ENCODE data around the gene UBAC2.
"Not testable (repeated sequence)": the region's sequence is repeated elsewhere in the genome, so short reads cannot be mapped to it uniquely, and the experiment has no call there.

The UBAC2 gene

GRCh38 chr13:99249606-99250005 lies 49.0 kb downstream of the UBAC2 start:
- not testable (repeated sequence) for DNase-seq

DNA sequence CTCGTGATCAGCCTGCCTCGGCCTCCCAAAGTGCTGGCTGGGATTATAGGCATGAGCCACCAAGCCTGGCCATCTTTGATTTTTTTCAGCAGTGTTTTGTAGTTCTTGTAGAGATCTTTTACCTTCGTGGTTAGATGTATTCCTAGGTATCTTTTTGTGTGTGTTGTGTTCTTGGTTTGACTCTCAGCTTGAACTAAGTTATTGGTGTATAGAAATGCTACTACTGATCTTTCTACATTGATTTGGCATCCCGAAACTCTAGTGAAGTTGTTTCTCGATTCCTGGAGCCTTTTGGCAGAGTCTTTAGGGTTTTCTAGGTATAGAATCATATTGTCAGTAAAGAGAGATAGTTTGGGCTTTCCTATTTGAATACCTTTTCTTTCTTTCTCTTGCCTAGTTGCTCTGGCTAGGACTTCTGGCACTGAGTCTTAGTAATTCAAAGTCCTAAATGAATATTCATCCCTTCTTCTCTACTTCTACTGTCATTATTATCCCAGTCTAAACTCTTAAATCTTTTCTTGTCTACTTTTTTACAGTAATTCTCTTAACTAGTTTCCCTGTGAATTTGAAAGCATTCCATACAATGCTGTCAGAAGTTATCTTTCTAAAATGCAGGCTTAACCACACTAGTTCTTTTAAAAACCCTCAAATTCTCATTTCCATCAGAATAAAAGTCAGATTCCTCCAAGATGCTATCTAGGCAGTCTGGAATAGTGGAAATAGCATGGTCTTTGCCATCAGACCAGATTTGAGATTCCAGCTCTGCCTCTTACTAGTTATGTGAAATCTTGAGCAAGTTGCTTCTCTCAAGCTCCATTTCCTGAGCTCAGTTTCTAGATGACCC lies 50.5 kb downstream of the UBAC2 start:
- DNase-seq = no peak

GRCh38 chr13:99251921-99252320 lies 51.3 kb downstream of the UBAC2 start:
- DNase-seq = no peak

- no peak for DNase-seq
These were observed 54.2 kb downstream of the UBAC2 start for GRCh38 chr13:99254830-99255229.

- no peak for DNase-seq
These were observed 54.6 kb downstream of the UBAC2 start for GRCh38 chr13:99255271-99255670.

DNA sequence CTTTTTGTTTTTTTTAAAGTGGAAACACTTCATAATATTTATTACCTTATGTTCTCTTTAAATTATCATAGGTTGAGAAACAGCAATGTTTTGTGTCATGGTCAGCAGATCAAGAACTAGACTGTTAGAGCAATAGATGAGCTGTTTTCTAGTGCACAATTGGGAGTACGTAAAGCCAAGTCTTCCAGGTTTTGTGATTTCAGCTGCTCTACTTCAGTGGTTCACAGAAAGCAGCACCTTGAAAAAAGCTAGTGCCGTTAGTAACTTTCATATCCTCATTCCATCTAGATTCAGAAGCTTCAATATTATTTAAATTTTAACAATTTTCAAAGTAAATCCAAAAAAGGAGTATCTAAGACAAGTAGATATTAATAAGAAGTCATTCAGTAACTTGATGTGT lies 55.6 kb downstream of the UBAC2 start:
- no peak for DNase-seq

- DNase-seq = no peak
These were observed 56.1 kb downstream of the UBAC2 start for GRCh38 chr13:99256709-99257108.

- no peak for DNase-seq
These were observed 56.6 kb downstream of the UBAC2 start for GRCh38 chr13:99257291-99257690.

- DNase-seq = peak; percentile 30 to 73
These were observed 57.7 kb downstream of the UBAC2 start, which contains the start of gene GPR18 for GRCh38 chr13:99258210-99258860. Gene GPR18 (minus strand): TSS chr13:99258379. CDS start chr13:99255872, 2,507 bp downstream.

- DNase-seq = peak; percentile 54 to 74
These were observed 58.3 kb downstream of the UBAC2 start for GRCh38 chr13:99258946-99259345.

GRCh38 chr13:99260216-99260615 lies 59.6 kb downstream of the UBAC2 start:
- no peak for DNase-seq

DNA sequence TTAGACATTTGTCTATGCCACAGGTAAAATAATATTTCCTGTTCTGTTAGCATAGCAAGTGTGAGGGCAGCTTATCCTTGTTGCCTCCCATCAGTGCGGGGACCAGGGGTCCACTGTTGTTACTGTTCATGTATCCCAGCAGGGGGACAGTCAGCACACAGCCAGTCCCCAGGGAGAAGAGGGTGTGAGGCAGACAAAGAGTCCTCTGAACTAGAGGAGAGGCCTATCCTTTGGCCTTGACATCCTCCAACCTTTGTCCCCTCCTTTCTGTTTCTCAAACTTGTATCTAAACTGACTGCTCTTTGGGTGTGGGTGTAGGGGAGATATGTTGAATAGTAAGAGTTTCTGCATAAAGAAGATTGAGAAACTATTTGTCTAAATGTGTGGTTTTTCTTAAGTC lies 60.4 kb downstream of the UBAC2 start:
- no peak for DNase-seq

DNA sequence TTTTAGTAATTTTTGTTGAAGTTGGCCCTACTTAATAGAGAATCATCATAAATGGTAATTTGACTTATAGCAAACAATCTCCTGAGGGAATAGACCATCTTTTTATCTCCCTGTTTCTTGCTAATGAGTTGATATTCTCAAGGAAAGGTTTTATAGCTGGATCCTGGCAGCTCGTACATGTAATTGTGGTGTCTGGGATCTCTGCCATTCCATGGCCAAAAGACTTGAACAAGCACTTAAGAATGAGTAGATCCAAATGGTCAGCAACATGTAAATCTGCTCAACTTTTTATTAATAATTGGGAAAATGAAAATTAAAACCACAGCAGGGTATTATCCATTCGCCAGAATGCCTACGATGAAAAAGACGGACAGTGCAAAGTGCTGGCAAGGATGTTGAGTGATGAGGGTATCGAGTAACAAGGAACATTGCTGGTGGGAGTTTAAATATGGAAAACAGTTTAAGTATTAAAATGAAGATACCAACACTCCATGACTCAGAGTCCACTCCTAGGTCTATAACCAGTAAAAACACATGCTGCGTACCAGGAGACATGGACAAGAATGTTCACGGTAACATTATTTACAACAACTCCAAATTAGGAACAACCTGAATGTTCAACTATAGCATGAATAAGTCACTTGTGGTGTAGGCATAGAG lies 62.6 kb downstream of the UBAC2 start:
- no peak for DNase-seq

- DNase-seq = no peak
These were observed 63.4 kb downstream of the UBAC2 start for GRCh38 chr13:99264051-99264450.

GRCh38 chr13:99265162-99265800 lies 64.6 kb downstream of the UBAC2 start:
- no peak for DNase-seq

DNA sequence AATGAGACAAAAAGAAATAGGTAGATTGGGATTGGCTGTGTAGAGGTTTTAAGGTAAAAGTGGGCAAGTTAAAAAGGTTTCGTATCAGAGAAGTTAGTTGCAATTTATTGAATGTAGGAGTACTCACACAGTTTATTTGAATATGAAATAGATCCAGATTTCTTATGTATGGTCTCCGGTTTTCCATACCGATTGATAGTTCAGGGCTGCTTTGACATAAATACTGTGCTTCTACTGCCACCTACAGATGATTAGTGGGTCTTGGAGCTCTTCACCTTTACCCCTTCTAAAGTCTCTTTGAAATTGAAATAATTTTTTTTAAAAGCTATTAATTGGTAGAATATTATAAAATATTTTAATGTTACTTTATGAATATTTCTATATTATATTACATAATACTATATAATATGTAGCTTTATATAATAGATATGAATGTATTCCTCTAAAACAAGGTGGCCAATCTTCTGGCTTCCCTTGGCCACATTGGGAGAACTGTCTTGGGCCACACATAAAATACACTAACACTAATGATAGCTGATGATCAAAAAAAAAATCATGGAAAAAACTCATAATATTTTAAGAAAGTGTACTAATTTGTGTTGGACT lies 65.3 kb downstream of the UBAC2 start:
- peak; percentile 37 to 79 for DNase-seq

- no peak for DNase-seq
These were observed 66.2 kb downstream of the UBAC2 start for GRCh38 chr13:99266827-99267226.

DNA sequence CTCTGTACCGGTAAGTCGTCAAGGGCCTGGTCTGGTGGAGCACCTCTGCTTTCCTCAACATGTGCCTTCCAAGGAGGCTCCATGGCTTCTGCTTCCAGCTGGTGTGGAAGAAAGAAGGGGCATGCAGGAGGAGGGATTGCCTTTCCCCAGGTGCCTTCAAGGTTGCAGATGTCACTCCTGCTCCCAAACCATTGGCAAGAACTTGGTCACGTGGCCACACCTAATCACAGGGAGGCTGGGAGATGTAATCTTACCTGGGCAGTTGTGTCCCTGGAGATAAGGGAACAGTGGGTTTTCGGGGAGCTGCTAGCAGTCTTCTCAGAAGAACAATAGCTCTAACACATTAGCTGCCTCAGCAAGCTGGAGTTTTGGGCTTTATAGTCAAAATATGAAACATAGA lies 67.3 kb downstream of the UBAC2 start:
- no peak for DNase-seq

GRCh38 chr13:99268822-99269221 lies 68.2 kb downstream of the UBAC2 start:
- DNase-seq = no peak

DNA sequence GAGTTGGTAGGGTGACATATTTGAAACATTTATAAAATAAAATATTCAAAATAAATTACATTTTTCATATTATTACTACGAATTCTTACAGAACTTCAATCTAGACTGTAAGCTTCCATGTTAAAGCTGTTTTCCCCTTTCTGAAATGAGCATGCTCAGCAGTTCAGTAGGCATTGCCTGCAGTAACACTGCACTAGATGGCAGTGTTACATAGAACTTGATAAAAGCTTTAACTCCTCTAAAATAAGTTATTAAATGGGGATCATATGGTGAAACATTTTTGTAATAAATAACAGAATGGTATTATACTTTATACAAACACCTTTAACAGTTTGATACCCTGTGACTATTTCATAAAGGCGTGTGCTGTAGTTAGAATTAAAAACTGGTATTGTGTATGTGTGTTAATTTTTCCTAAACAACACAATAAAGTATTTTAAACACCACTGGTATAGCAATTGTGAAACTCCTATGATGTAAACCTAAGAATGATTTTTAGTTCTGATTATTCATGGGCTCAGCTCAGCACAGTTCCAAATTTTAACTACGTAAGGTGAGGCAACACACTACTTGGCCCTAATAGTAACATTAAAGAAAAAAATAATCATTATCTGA lies 69.1 kb downstream of the UBAC2 start:
- DNase-seq = peak; percentile 56 to 80

DNA sequence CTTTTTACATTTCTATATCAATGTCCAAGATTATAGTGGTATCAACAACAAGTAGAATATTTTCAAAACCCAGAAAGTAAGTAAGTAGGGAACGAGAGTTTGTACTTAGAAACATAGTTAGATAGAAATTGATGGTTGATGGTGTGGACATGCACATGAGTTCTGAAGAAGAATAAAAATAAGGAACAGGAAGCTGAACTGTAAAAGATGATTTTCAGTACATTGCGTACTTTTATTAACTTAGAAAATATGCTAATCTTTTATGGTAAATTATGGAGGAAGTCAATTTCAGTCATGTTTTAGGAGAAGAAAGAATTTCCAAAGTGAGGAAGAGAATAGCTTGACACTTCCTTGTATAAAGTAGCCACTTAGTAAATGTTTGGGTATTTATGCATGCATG lies 69.9 kb downstream of the UBAC2 start:
- DNase-seq = no peak

- DNase-seq = no peak
These were observed 70.6 kb downstream of the UBAC2 start for GRCh38 chr13:99271249-99271648.
